GM18909 (cell line): ENCODE measurements around the gene EYA2.
"Not testable (repeated sequence)": the region's sequence is repeated elsewhere in the genome, so short reads cannot be mapped to it uniquely, and the experiment has no call there.

Experiments
- ATAC-seq: cut with Tn5 transposase; IDR thresholded peaks from one replicate; pipeline ENCODE4 v1.9.1; 2021; ENCODE audit warnings: mild to moderate bottlenecking; ENCODE audit not compliant: unreplicated experiment, poor library complexity

Gene EYA2

GRCh38 chr20:46894579-46894958, at the start of gene EYA2:
Gene EYA2, plus strand, starts transcription at chr20:46894843. Its CDS starts 95,168 bp downstream, at chr20:46990011.
- ATAC-seq, result no peak

- no peak for ATAC-seq
Measured at GRCh38 chr20:46844965-46845364, 49.7 kb upstream of the EYA2 start.

- no peak for ATAC-seq
Measured at GRCh38 chr20:46849269-46849668, 45.4 kb upstream of the EYA2 start.

- no peak for ATAC-seq
Measured at GRCh38 chr20:46849751-46850150, 44.9 kb upstream of the EYA2 start.

- no peak for ATAC-seq
Measured at GRCh38 chr20:46850416-46850815, 44.2 kb upstream of the EYA2 start.

- ATAC-seq, result no peak
Measured at GRCh38 chr20:46850896-46851295, 43.7 kb upstream of the EYA2 start.

GRCh38 chr20:46851746-46852145, 42.9 kb upstream of the EYA2 start:
- ATAC-seq, result no peak

GRCh38 chr20:46852313-46852712, 42.3 kb upstream of the EYA2 start:
- ATAC-seq, result no peak

- no peak for ATAC-seq
Measured at GRCh38 chr20:46853926-46854325, 40.7 kb upstream of the EYA2 start.

GRCh38 chr20:46857061-46857831, 37.4 kb upstream of the EYA2 start:
- no peak for ATAC-seq

GRCh38 chr20:46865824-46866223, 28.8 kb upstream of the EYA2 start:
- ATAC-seq, result no peak

GRCh38 chr20:46870041-46870440, 24.6 kb upstream of the EYA2 start:
- no peak for ATAC-seq

- ATAC-seq, result no peak
Measured at GRCh38 chr20:46872328-46873211, 22.1 kb upstream of the EYA2 start.

- ATAC-seq, result no peak
Measured at GRCh38 chr20:46875059-46875458, 19.6 kb upstream of the EYA2 start.

GRCh38 chr20:46879386-46879785, 15.3 kb upstream of the EYA2 start:
- no peak for ATAC-seq

- not testable (repeated sequence) for ATAC-seq
Measured at GRCh38 chr20:46879963-46880362, 14.7 kb upstream of the EYA2 start.

- no peak for ATAC-seq
Measured at GRCh38 chr20:46883892-46884291, 10.8 kb upstream of the EYA2 start.

- no peak for ATAC-seq
Measured at GRCh38 chr20:46890682-46891081, 4.0 kb upstream of the EYA2 start.

GRCh38 chr20:46893051-46893450, 1.6 kb upstream of the EYA2 start:
- ATAC-seq, result no peak

GRCh38 chr20:46893877-46894578, 615 bp upstream of the EYA2 start:
- ATAC-seq, result no peak
